ENCODE results near the gene IL31.

The IL31 gene

GRCh38 chr12:122152754-122153153 lies 21.3 kb downstream of the IL31 start:
- FAIRE-seq: no peak
- TF ChIP-seq CTCF (IDR thresholded peaks at IDR 0.05; ENCODE audit: insufficient read depth, missing control alignments): no peak

GRCh38 chr12:122150127-122150681 lies 23.8 kb downstream of the IL31 start:
- no peak for FAIRE-seq
- no peak for DNase-seq (ENCODE audit: insufficient read length, low spot score)
- no peak for TF ChIP-seq CTCF (IDR thresholded peaks at IDR 0.05; ENCODE audit: insufficient read depth, missing control alignments)

More at GRCh38 chr12:122152754-122153153, 21.3 kb downstream of the IL31 start:
- DNase-seq (ENCODE audit: insufficient read length, low spot score): no peak

- no peak for TF ChIP-seq CTCF (IDR thresholded peaks at IDR 0.05; ENCODE audit: insufficient read depth, missing control alignments)
- FAIRE-seq: no peak
- DNase-seq (ENCODE audit: insufficient read length, low spot score): no peak
Observed at GRCh38 chr12:122148657-122149056, 25.4 kb downstream of the IL31 start.

GRCh38 chr12:122147514-122148290 lies 26.3 kb downstream of the IL31 start:
- no peak for DNase-seq (ENCODE audit: insufficient read length, low spot score)
- FAIRE-seq: no peak
- no peak for TF ChIP-seq CTCF (IDR thresholded peaks at IDR 0.05; ENCODE audit: insufficient read depth, missing control alignments)

GRCh38 chr12:122145505-122146330 lies 28.3 kb downstream of the IL31 start:
- FAIRE-seq (no peak), DNase-seq (ENCODE audit: insufficient read length, low spot score) (no peak)
- TF ChIP-seq CTCF (IDR thresholded peaks at IDR 0.05; ENCODE audit: insufficient read depth, missing control alignments): no peak

GRCh38 chr12:122144885-122145284 lies 29.1 kb downstream of the IL31 start:
- no peak for FAIRE-seq
- no peak for TF ChIP-seq CTCF (IDR thresholded peaks at IDR 0.05; ENCODE audit: insufficient read depth, missing control alignments)
- DNase-seq (ENCODE audit: insufficient read length, low spot score): peak; percentile 9
